Neural progenitor cell (in vitro differentiated cells): Measurements from ENCODE around the gene GCAT.

Experiments used
- EZH2 ChIP-seq: fragments of 200-600 bp; sonication (generic); IDR thresholded peaks from 2 replicates; pipeline ENCODE4 v1.6.1; 2017; ENCODE audit warnings: antibody characterized with exemption, mild to moderate bottlenecking, moderate library complexity
- TF ChIP-seq, protein P1 (sequence below): fragments of 200-600 bp; sonication (generic); IDR thresholded peaks from 2 replicates; pipeline ENCODE4 v1.5.1; 2017; ENCODE audit warnings: antibody characterized with exemption, mild to moderate bottlenecking

DNA sequence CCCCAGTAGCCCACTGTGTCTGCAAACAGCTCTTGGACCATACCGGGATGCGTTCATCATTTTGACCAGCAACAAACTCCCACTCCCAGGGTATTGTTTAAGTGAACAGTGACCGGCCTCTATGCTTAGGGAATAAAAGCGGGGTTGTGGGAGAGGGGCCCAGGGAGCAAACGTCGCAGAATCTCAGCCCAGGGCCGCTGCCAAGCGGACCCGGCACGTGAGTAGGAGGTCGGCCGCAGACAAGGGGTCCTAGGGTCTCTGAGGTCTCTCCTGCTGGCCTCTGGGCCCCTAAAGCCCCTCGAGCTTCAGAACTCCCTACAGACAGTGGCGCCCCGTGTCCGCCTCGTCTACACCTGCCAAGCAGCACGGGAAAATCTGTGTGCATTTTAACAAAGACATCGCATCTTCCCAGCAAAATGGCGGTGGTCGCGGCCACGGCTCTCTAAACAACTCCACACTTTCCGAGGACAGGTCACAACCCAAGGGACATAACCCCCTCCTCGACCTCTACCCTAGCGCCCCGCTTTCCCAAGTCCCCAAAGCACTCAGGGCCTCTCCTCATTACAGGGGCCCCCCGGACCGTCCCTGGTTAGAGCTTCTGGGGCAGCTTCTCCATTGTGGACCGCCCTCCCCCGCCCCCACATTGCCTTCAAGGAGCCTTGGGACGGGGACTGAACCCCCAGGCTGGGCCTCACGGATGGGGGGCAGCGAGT lies 3.9 kb upstream of the GCAT start:
- TF ChIP-seq, protein P1, sequence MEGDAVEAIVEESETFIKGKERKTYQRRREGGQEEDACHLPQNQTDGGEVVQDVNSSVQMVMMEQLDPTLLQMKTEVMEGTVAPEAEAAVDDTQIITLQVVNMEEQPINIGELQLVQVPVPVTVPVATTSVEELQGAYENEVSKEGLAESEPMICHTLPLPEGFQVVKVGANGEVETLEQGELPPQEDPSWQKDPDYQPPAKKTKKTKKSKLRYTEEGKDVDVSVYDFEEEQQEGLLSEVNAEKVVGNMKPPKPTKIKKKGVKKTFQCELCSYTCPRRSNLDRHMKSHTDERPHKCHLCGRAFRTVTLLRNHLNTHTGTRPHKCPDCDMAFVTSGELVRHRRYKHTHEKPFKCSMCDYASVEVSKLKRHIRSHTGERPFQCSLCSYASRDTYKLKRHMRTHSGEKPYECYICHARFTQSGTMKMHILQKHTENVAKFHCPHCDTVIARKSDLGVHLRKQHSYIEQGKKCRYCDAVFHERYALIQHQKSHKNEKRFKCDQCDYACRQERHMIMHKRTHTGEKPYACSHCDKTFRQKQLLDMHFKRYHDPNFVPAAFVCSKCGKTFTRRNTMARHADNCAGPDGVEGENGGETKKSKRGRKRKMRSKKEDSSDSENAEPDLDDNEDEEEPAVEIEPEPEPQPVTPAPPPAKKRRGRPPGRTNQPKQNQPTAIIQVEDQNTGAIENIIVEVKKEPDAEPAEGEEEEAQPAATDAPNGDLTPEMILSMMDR: no peak
- no peak for TF ChIP-seq EZH2
